ENCODE measurements around the gene CXCL1.

DNA sequence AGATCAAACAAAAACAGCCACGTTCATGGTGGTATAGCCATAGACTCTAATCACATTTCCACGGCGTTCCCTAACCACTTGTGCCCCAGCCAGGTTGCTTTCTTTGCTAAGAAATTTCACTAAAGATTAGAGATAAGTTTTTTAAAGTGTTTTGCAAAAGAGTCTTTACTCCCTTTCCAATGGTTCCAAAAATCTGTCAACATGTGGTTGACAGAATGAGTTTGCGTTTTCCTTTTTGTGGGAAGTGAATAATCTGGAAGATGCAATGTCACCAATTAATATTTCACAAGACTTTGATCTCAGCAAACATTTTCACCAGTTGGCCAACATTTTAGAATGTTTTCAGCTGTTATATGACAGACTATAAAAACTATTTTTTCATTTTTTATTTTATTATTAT lies 35.3 kb downstream of the CXCL1 start:
- TF ChIP-seq POLR2A (IDR thresholded peaks at IDR 0.05): no peak
- TF ChIP-seq, protein P1, sequence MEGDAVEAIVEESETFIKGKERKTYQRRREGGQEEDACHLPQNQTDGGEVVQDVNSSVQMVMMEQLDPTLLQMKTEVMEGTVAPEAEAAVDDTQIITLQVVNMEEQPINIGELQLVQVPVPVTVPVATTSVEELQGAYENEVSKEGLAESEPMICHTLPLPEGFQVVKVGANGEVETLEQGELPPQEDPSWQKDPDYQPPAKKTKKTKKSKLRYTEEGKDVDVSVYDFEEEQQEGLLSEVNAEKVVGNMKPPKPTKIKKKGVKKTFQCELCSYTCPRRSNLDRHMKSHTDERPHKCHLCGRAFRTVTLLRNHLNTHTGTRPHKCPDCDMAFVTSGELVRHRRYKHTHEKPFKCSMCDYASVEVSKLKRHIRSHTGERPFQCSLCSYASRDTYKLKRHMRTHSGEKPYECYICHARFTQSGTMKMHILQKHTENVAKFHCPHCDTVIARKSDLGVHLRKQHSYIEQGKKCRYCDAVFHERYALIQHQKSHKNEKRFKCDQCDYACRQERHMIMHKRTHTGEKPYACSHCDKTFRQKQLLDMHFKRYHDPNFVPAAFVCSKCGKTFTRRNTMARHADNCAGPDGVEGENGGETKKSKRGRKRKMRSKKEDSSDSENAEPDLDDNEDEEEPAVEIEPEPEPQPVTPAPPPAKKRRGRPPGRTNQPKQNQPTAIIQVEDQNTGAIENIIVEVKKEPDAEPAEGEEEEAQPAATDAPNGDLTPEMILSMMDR (IDR thresholded peaks at IDR 0.05): no peak

Measured in ovary (tissue), 3 donors.